ENCODE results near the gene DPM2.

Gene DPM2

DNA sequence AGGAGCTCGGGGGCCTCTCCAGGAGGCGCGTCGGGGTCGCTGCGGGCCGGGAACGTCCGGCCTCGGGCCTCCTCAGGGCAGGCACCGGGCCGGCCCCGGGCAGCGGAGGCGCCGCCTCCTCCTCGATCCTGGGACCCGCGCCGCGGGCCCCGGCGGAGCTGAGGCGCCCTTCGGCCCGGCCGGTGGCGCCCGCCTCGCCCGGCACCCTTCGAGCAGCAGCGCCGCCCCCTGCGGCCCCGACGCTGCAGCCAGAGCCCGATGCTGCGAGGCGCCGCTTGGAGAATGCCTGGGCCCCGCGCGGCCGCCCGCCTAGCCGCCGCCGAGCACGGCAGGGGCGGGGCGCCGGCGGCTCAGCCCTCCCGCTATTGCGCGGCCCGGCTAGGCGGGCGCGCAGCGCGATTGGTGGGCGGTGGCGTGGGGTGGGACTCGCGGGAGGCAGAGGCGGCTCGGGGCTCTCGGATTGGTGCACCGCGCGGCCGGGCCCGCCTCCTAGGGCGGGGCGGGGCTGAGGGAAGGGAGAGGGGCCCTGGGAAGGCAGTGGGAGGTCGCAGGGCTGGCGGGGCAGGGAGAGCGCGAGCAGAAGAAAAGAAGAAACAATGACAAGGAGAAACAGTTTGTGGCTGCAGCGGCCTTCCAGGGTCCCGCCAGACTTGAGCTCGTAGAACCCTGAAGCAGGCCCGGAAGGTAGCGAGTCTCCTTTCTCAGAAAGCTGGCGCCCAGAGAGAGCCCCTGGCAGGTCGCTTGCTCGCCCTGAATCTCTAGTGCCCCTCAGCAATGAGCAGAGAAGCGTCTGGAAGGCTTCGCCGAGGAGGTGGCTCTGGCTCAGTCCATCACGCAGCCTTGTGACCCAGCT, 43.3 kb upstream of the DPM2 start, which contains the start of gene EEIG1:
Gene EEIG1, minus strand, starts transcription at position 284 of the 853 bp plus-strand sequence. CDS start 852 bp downstream, outside the sequence.
- TF ChIP-seq, protein P1, sequence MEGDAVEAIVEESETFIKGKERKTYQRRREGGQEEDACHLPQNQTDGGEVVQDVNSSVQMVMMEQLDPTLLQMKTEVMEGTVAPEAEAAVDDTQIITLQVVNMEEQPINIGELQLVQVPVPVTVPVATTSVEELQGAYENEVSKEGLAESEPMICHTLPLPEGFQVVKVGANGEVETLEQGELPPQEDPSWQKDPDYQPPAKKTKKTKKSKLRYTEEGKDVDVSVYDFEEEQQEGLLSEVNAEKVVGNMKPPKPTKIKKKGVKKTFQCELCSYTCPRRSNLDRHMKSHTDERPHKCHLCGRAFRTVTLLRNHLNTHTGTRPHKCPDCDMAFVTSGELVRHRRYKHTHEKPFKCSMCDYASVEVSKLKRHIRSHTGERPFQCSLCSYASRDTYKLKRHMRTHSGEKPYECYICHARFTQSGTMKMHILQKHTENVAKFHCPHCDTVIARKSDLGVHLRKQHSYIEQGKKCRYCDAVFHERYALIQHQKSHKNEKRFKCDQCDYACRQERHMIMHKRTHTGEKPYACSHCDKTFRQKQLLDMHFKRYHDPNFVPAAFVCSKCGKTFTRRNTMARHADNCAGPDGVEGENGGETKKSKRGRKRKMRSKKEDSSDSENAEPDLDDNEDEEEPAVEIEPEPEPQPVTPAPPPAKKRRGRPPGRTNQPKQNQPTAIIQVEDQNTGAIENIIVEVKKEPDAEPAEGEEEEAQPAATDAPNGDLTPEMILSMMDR (IDR thresholded peaks at IDR 0.05; ENCODE audit: low read depth, low read length, missing control alignments) = no peak
- DNase-seq (ENCODE audit: extremely low read depth, low read depth) = no peak
- peak within 1 kb of the TSS; percentile 82 for H3K4me3 ChIP-seq (replicated peaks; ENCODE audit: low read depth, low read length)

DNA sequence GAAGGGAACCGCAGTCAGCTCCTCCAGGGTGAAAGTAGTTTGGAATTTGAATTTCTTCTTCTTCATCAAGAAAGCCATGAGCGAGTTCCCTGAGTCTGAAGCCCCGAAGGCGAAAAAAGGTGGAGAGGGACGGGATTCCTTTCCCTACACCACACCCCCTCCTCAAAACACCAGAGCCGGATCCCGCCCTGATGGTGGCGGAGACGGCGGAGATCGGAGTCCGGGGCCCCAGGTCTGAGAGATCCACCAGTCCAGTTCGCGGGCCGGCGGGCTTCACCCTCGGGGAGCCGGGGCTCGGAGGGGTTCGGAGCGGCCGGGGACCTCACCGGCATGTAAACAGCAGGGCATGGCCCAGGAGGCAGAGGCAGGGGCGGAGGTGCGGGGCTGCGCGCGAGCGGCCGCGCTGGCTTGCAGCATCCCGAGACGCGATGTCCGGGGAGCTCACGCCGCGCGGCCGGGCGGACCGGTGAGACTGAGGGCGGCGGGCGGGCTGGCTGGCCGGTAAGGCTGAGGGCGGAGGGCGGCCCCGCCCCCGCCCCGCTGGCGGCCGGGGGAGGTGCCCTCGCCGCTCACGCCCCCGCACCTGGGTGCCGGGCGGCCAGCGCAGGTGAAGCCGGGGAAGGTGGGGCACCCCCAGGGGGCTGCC, 42.5 kb upstream of the DPM2 start:
- peak overlapping the region; percentile 82 for H3K4me3 ChIP-seq (replicated peaks; ENCODE audit: low read depth, low read length)
- TF ChIP-seq, protein P1 (IDR thresholded peaks at IDR 0.05; ENCODE audit: low read depth, low read length, missing control alignments) = no peak
- no peak for DNase-seq (ENCODE audit: extremely low read depth, low read depth)

DNA sequence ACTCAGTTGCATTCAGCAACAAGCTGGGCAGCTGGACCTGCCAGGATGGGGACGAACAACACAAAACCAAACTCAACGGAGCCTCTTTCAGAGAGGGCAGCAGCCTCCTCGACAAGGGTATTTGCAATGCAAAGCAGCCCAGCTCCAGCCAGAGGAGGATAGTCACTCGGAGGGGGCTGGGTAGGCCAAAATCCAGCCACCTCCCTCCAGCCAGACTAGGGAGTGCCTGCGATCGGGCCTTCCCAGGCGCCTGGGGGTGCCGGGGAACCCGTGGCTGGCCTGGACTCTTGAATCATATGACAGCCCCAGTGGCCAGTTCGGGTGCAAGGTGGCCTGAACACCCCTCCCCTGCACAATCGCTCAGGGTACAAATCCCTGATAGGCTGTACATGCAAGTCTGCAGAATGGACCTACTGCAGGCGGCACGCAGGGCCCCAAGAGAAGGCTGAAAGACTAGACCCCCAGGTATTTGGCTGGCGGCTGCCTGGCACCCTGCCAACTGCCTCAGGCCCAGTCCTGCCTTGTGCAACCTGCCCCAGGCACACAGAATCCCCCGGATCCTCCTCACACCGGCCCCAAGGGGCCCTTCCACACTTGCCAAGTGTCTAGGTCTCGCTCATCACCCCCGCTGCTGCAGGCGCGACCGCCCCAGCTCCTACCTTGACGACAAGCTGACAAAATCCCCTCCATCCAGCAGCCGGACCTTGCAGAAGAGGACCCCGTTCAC, 41.8 kb upstream of the DPM2 start:
- TF ChIP-seq, protein P1 (IDR thresholded peaks at IDR 0.05; ENCODE audit: low read depth, low read length, missing control alignments) = no peak
- no peak for DNase-seq (ENCODE audit: extremely low read depth, low read depth)
- H3K4me3 ChIP-seq (replicated peaks; ENCODE audit: low read depth, low read length) = peak overlapping the region; percentile 82

DNA sequence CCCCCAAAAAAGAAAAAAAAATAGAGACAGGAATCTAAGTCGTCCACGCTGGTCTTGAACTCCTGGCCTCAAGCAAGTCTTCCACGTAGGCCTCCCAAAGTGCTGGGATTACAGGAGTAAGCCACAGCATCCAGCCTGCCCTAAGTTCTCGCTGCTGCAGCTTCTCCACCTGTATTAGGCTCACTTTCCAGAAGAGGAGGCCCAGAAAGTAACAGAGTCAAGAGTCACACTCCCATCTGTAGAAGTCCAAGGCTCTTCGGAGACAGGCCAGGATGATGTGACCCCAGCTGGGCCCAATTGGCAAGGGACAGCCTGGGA, 41.3 kb upstream of the DPM2 start:
- no peak for DNase-seq (ENCODE audit: extremely low read depth, low read depth)
- TF ChIP-seq, protein P1 (IDR thresholded peaks at IDR 0.05; ENCODE audit: low read depth, low read length, missing control alignments) = no peak
- peak overlapping the region; percentile 82 for H3K4me3 ChIP-seq (replicated peaks; ENCODE audit: low read depth, low read length)

DNA sequence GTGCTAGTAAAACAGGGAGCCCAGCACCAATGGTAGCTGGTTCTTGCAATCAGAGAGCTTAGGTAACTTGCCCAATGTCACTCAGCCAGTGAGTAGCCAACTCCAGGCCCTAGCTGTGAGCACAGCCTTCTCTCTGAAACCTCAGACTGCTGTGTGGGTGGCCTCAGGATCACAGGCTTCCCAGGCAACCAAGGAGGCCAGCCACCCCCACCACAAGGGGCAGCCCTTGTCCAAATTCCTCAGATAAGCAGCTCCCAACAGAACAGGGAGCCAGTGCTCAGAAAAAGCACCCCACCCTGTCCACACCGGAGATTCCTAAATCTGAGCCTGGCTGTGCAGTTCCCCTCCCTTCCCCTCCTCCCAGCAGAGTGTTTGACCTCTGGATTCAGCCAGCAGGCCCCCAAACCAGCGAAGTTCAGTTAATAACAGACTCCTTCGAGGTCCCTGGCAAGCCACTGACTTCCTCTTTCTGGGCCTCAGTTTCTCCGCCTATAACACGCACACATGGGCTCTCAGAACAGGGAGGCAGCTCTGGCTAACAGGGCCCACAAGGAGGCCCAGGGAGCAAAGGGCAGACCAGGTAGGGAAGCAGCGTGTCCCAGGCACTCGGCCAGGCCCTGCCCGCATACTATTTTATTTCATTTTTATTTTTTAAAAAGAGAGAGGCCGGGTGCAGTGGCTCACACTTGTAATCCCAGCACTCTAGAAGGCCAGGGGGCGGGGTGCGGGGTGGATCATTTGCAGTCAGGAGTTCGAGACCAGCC, 40.4 kb upstream of the DPM2 start:
- DNase-seq (ENCODE audit: extremely low read depth, low read depth) = no peak
- peak overlapping the region; percentile 82 for H3K4me3 ChIP-seq (replicated peaks; ENCODE audit: low read depth, low read length)
- TF ChIP-seq, protein P1 (IDR thresholded peaks at IDR 0.05; ENCODE audit: low read depth, low read length, missing control alignments) = peak; percentile 13

Data from HFF-Myc (cell line).